NCI-H82 treated with DMSO at 0.1 percent for 48 hours (cell line): ENCODE measurements around the gene NASP.
A peak's percentile ranks its signal among the peaks of the same experiment; 100 is the strongest.

ENCODE experiments used
- DNase-seq: peaks from one replicate; lab custom pipeline; 2025; ENCODE audit not compliant: unreplicated experiment; lab: John Stamatoyannopoulos, UW

The NASP gene, protein sequence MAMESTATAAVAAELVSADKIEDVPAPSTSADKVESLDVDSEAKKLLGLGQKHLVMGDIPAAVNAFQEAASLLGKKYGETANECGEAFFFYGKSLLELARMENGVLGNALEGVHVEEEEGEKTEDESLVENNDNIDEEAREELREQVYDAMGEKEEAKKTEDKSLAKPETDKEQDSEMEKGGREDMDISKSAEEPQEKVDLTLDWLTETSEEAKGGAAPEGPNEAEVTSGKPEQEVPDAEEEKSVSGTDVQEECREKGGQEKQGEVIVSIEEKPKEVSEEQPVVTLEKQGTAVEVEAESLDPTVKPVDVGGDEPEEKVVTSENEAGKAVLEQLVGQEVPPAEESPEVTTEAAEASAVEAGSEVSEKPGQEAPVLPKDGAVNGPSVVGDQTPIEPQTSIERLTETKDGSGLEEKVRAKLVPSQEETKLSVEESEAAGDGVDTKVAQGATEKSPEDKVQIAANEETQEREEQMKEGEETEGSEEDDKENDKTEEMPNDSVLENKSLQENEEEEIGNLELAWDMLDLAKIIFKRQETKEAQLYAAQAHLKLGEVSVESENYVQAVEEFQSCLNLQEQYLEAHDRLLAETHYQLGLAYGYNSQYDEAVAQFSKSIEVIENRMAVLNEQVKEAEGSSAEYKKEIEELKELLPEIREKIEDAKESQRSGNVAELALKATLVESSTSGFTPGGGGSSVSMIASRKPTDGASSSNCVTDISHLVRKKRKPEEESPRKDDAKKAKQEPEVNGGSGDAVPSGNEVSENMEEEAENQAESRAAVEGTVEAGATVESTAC

DNA sequence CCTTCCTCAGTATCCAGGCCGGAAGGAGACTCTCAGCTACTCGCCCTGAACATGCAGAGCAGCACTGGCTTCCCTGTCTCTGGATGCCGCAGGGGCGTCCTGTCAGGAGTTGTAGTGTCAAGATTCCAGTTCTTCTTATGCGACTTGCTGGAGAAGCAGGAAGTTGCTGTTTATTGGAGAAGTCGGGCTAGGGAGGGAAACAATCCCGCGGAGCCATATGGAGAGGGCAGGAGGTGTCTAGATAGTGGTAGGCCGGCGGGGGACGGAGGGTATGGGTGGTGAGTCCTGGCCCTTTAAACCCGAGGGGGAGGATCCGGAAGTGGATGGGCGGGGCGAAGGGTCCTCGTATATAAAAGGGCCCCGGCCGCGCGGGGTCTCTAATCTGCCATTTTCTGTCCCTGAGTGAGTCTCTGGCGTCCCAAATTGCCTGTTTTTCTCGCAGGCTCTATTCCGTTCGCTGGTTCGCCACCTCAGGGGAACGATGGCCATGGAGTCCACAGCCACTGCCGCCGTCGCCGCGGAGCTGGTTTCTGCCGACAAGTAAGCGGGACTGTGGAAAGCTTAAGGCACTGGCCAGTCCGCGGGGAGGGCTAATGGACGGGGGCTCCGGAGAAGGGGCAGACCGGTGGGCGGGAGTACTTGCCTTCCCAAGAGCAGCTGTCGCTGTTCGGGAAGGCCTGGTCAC, at the start of gene NASP:
Gene NASP, plus strand, starts transcription at position 376 of the 685 bp plus-strand sequence. Its CDS starts 106 bp downstream, at position 482.
- DNase-seq: peak; percentile 80

DNA sequence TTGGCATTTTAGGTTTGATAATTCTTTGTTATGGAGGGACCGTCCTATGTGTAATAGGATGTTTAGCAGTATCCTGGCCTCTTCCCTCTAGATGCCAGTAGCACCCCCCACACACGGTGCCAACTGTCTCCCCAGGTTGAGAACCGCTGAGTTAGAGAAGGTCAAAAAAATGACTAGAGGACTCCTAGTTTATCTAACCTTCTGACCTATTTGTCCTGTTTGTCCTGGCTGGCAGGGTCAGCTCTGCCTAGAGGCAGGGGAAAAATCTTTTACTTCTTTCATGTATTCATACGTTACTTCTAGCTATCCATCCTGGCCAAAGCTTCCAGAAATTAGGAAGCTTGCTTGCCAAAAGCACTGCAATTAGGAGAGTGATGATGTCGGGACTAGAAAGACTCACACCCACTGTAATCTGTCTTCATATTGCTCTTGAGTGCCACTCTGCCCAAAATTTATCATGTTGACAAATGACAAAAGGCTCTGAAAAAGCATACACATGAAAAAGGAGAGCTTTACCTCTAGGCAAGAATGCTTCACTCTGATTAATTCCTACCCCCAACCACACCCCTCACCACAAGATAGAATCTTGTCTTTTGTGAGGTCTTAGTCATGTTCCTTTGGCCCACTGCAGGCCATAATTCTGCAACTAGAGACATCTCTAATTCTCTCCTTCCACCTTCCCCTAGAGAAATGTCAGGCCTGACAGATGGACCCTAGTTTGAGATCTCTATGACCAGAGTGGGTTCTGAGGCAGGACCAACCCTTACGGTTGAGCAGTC, 47.7 kb upstream of the NASP start:
- DNase-seq: no peak

DNA sequence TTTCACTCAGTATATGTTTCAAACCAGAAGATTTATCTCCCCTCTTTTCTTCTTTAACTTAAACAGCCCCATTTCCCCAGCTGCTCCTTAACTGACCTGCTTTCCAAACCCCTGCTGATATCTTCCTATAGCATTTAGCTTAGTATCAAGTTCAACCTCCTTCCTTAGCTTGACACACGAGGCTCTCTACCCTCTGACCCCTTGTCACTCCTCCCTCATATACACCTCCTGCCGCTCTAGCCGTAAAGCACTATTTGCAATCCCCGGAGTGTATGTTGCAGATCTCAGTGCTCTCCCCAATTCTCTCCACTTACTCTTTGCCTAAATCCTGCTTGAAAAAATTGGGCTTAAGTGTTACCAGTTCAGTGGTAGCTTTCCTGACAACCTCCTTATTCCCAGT, 47.0 kb upstream of the NASP start:
- DNase-seq: no peak

DNA sequence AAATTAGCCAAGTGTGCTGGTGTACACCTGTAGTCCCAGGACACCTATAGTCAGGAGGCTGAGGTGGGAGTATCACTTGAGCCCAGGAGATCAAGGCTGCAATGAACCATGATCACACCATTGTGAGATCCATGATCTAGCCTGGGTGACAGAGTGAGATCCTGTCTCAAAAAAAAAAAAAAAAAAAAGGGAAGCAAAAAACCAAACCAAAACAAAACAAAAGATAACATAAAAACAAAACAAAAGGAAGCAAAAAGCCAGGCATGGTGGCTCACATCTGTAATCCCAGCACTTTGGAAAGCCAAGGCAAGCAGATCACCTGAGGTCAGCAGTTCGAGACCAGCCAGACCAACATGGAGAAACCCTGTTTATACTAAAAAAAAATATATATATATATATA, 42.6 kb upstream of the NASP start:
- no peak for DNase-seq

DNA sequence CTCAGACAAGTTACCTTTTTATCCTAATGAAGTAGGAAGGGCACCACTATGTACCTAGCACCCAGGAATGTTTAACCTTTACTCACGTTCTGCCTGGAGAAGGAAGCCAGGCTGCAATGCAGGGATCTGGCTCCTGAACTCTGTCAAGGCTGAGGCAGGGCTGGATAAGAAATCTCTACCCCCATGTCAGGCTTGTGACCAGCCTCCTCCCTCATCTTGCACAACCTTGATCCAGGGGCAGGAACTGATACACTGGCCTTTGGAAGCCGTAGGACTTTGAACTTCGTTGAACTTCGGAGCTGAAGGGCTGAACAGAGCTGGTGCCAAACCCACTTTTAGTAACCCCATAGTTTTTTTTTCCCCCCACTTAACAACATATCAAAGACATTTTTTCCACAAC, 41.2 kb upstream of the NASP start:
- DNase-seq: no peak

DNA sequence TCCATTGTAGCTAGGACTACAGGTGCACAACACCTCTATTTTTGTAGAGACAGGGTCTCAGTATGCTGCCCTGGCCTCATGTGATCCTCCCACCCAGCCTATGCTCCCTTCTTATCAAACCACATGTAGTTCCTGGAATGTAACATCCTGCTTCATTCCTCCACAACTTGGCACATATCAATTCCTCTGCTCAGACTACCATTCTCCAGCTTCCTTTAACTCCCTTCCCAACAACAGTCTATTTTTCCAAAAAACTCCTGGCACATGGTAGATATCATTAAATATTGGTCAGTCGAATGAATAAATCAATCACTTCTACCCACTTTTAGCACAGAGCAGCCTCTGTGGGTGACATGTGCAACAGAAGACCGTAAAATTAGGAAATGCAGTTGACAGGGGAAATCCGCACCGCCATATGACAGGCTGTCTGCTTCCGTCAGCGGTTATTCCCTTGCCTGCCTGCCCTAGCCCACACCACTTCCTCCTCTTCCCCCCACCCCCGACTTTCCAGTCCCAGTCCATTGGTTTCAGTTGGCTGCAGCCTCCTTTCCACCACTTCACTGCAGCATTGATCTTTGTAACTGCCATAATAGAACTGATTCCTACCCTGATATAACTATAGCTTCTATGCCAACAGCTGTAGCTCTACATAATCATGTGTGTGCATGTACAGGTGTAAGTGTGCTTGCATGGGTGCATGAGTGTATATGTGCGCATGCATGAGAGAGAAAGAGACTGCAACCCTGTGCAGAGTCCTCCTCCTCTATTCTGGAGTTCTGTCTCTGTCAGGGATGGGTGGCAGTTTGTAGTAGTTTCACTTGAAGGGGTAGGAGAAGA, 40.0 kb upstream of the NASP start:
- no peak for DNase-seq

DNA sequence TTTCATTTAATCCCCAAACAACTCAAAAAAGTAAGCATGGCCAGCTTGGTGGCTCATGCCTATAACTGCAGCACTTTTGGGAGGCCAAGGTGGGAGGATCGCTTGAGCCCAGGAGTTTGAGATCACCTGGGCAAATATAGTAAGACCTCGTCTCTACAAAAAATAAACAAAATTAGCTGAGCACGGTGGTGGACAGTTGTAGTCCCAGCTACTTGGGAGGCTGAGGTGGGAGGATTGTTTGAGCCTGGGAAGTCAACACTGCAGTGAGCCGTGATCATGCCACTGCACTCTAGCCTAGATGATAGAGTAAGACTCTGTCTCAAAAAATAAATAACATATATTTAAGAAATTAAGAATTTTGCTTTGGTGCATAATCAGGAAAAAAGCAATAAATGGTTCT, 39.3 kb upstream of the NASP start:
- no peak for DNase-seq

DNA sequence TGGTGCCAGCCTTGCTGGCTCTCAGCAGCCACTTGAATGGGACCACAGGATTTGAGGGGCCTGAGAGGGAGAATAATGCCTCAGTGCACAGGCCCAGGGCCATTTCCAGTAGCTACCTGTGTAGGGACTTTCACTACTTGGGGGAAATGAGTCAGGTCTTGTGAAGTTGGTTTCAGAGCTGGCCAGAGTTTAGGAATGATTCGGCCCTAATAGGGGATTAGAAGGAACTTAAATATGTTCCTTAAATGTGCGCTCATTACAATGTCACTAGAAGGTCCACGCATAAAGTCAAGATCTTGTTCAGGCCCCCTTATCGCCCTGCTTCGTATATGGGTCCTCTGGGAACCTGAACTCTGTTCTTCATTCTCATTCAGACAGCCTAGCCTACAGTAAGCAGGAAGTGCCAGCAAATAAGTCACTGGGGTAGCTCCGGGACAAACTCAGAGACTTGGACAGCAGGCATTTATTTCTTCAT, 38.8 kb upstream of the NASP start:
- no peak for DNase-seq

DNA sequence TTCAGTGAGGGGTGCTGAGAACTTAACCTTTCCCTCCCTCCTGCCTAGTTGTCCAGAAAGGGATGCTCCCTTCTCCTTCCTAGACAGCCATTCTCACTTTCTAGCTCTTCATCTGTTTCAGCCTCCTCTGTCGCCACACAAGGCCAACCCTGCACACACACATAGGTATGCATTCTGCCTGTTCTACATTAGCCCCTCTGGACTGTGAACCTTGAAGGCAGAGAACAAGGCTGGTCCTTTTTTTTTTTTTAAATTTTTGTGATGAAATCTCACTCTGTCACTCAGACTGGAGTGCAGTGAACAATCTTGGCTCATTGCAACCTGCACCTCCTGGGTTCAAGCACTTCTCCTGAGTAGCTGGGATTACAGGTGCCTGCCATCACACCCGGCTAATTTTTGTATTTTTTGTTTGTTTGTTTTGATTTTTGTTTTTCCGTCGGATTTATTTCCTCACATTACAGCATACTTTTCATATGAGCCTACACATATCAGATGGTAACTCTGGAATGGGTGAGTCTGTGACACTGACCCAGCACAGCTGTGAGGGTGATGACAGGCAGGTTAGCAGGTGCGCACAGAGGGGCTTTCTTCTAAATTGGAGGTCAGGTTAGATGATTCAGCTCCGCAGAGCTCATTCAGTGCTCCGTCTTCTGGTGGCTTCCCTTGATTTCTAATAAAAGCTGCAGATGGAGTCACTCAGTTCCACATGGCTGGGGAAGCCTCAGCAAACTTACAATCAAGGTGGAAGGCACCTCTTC, 38.1 kb upstream of the NASP start:
- no peak for DNase-seq

DNA sequence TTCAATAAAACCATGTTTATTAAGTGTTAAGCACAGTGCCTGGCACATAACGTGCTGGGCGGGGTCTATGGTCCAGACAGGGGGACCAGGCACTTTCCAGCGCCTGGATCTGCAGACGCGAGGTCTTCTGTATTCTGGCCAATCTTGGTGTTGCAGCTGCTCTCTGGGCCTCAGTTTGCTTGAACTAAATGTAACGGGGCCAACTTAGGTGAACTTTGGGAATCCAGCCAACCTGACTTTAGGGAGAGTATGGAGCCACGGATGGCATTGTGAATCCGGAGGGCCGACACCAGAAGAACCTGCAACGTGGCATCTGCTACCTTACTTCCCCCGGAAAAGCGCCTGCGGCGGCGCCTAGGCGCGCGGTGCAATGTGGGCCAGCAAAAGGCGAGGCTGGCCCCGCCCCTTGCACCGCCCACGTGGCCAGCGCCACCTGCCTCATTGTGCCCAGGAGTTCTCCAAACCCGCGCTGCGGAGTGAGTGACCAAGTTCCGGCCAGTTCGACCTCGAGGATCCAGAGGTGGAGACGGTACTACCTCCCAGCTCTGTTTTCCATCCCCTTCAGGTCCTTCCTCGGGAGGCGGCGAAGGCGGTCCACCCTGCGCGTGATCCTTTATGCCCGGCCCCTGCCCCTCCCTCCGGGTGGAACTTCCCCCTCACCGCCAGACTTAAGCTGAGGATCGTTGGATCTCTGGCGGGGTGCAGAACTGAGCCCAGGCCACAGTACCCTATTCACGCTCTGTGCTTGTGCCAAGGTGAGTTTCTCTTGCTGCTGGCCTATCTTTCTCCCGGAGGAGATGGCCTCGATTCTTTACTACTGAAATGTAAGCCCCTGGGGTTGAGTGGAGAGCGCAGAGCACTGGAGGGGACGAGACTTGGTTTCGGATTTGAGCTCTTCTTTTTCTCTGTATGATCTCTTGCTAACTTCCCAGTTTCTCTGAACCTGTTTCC, 33.2 kb upstream of the NASP start, which contains the start of gene AKR1A1:
Gene AKR1A1, plus strand, starts transcription at position 426 of the 951 bp plus-strand sequence. CDS start 10,969 bp downstream, outside the sequence.
- DNase-seq: peak; percentile 84

DNA sequence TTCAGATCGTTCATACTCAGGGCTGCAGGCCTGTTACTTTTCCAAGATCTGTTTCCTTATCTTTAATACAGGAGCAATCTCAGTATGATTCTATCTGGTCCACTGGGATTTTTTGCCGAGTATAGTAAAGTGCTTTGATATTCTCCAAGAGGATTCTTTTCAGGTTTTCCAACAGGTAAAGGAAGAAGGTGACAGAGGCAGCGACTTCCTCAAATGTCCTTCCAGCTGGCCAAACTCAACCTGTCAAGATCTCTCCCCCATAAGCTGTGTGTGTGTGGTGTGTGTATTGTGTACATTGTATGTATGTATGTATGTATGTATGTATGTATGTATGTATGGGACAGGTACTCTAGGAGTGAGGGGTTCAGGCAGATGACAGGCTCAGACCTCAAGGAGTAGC, 32.2 kb upstream of the NASP start:
- DNase-seq: no peak

DNA sequence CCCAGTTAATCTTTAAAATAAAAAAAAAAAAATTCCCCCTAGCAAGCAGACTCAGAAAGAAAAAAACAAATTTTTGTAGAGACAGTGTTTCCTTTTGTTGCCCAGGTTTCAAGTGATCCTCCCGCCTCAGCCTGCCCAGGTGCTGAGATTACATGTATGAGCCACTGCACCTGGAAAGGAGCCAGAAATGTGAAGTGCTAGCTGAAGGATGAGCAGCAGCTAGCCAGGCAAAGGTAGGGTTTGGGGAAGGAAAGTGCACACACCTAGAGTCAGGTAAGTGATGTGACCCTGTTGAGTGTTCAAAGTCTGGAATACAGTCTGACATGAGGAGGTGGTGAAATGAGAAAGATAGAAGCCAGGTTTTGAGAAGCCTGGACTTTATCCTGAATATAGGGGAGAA, 31.5 kb upstream of the NASP start:
- DNase-seq: no peak

DNA sequence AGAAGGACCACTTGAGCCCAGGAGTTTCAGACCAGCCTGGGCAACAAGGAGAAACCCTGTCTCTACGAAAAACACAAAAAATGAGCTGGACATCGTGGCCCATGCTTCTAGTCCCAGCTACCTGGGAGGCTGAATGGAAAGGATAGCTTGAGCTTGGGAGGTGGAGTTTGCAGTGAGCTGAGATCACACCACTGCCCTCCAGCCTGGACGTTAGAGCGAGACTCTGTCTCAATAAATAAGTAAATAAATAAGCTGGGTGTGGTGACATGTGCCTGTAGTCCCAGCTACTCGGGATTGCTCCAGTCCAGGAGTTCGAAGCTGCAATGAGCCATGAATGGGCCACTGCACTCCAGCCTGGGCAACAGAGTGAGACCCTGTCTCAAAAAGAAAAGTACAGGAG, 29.6 kb upstream of the NASP start:
- DNase-seq: no peak

DNA sequence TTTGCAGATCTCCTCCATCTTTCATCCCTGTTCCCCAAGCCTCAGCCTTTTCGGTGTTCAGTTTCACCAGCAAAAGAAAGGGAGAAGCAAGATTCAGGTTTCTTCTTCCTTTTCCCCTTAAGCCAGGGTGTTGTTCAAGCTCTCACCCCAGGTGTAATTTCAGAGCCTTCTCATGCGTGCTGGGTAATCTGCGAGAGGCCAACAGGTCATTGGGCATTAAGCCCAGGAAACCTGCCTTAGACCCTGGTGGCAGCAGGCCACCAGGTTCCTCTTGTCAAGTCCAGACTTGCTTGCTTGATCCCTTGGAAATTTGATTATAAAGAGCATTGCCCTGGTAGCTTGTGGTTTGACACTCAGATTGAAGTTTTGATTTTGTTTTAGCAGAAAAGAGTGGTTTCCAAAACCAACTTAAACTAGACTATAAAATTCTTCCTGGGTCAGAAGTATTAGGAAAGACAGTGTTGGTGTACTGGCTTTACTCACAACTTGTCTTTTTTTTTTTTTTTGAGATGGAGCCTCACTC, 26.4 kb upstream of the NASP start:
- DNase-seq: no peak

DNA sequence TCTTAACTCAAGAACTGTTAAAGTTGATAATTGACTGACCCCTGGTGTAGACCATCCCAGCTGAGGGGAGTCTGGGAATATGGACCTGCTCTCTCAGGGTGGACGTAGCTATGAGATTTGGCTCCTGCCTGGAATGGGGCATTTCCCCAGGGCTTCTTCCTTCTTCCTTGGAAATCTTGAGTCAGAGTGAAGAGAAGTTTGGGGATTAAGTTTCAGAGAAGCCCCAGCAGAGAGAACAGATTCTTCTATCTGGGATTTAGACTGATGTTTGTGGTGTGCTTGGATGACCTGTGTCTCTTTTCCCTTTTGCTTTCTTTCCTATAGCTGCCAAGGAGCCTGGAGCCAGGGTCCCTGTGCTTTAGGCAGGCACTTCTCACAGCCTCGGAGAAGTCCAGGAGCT, 20.0 kb upstream of the NASP start:
- DNase-seq: no peak

DNA sequence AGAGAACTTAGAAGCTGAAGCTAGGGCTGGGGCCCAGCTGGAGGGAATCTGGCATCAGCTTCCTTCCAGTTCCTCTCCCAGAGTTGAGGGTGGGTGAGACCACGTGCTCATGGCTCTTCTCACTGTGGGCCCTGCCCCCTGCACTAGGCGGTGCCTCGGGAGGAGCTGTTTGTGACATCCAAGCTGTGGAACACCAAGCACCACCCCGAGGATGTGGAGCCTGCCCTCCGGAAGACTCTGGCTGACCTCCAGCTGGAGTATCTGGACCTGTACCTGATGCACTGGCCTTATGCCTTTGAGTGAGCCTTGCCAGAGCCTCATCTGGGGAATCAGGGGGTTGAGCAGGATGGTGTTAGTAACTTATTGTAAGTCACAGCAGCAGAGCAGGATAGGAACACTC, 17.1 kb upstream of the NASP start:
- no peak for DNase-seq

DNA sequence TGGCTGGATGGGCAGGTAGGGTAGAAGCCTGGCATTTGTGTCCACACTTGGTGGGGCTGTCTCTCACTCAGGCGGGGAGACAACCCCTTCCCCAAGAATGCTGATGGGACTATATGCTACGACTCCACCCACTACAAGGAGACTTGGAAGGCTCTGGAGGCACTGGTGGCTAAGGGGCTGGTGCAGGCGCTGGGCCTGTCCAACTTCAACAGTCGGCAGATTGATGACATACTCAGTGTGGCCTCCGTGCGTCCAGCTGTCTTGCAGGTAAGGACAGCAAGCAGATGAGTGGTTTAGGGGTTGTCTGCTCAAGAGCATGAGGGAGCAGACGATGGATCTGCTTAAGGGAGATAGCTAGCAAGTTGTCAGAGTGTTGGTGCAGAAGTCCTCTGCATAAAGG, 15.9 kb upstream of the NASP start:
- DNase-seq: no peak

DNA sequence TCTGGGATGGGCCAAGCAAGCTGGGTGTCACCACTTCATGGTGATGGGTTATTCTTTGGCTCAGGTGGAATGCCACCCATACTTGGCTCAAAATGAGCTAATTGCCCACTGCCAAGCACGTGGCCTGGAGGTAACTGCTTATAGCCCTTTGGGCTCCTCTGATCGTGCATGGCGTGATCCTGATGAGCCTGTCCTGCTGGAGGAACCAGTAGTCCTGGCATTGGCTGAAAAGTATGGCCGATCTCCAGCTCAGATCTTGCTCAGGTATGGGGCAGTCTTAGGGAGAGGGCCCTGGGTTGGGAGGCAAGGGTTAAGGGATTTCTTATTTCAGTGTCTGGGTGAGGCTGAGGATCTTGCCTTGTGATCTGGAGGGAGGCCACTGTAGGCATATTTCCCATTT, 15.4 kb upstream of the NASP start:
- DNase-seq: no peak
